Thyroid gland (tissue), 4 donors: ENCODE data around the gene PYCARD. TPM values are rescaled to one million over a fixed set of nuclear protein-coding genes. Genes with fewer than 3 reads are reported as not detected.
A peak's percentile ranks its signal among the peaks of the same experiment; 100 is the strongest.

ENCODE experiments used
- DNase-seq, 2 donors: peaks; one replicate each; pipeline ENCODE4 v3.0.0-alpha.2; 2019
- H3K27ac ChIP-seq, 3 donors: fragments of 200-600 bp; sonication (generic); 1 replicate in 2 of 3; 2 replicates in 1 of 3; pipeline ENCODE4 v1.5.1; 2016 to 2019; ENCODE audit warnings: mild to moderate bottlenecking in 1 of 3, moderate library complexity in 1 of 3
- H3K27me3 ChIP-seq: fragments of 200-600 bp; sonication (generic); one replicate; pipeline ENCODE4 v1.5.1; 2019
- H3K36me3 ChIP-seq, 2 donors: fragments of 200-600 bp; sonication (generic); one replicate each; pipeline ENCODE4 v1.5.1; 2016 to 2019
- H3K4me1 ChIP-seq, 2 donors: fragments of 200-600 bp; sonication (generic); one replicate each; pipeline ENCODE4 v1.5.1; 2017 to 2019
- H3K4me3 ChIP-seq, 3 donors: fragments of 200-600 bp; sonication (generic); replicated peaks in 1 of 3; 1 replicate in 2 of 3; 2 replicates in 1 of 3; pipeline ENCODE4 v1.5.1; 2016; ENCODE audit warnings: mild to moderate bottlenecking in 1 of 3
- H3K9me3 ChIP-seq: fragments of 200-600 bp; sonication (generic); one replicate; pipeline ENCODE4 v1.5.1; 2017
- POLR2A ChIP-seq, 2 donors: fragments of 450-650 bp; IDR thresholded peaks; one replicate each; pipeline ENCODE4 v1.6.1; 2017; ENCODE audit warnings: antibody characterized with exemption in 2 of 2, mild to moderate bottlenecking in 2 of 2, moderate library complexity in 1 of 2
- WGBS, 2 donors: methylation state at CpG; one replicate each; pipeline ENCODE4 v1.1.5; 2017; 5-methylcytosine and 5-hydroxymethylcytosine counted together
- intact Hi-C: fragments of 100-400 bp; cut with DNase I; formaldehyde crosslinking; loops from one replicate; pipeline ENCODE4 v1.15.1; 2023
- total RNA-seq, 4 donors: library from RNA; depleted of rRNA; stranded (reverse); fragments of >200 nt; gene quantifications; one replicate each; pipeline ENCODE4 v1.2.3, GENCODE V29; 2016
- TF ChIP-seq, protein P1 (sequence below), 6 experiments: fragments of 200-600 bp in 3 of 6; fragments of 450-650 bp in 3 of 6; sonication (generic) in 3 of 6; IDR thresholded peaks; one replicate each; pipeline ENCODE4 v1.5.1; 2016 to 2019; ENCODE audit warnings: antibody characterized with exemption in 6 of 6, mild to moderate bottlenecking in 2 of 6, inconsistent platforms in 1 of 6, moderate library complexity in 1 of 6

PYCARD gene
- total RNA-seq, 4 donors from 2014 or later: 4.8 to 21.4 (median 12.4) TPM

DNA sequence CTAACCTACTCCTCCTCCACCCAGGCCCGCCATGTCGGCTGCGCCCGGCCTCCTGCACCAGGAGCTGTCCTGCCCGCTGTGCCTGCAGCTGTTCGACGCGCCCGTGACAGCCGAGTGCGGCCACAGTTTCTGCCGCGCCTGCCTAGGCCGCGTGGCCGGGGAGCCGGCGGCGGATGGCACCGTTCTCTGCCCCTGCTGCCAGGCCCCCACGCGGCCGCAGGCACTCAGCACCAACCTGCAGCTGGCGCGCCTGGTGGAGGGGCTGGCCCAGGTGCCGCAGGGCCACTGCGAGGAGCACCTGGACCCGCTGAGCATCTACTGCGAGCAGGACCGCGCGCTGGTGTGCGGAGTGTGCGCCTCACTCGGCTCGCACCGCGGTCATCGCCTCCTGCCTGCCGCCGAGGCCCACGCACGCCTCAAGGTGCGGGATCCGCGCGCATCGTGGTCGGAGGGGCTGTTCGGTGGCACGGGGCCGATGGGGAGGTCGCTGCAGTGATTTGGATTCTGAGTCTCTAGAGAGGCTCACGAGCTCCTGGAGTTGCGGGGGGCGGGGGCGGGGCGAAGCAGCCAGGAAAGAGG, 12.2 kb upstream of the PYCARD start:
- intact Hi-C loops: no loop called here
- H3K27me3 ChIP-seq: peaks cover 11% of the 10 kb centered on the region
- H3K27ac ChIP-seq: no peak overlapping the region
- DNase-seq: peak in 1 of 2 donors; percentile 11
- H3K4me1 ChIP-seq: peaks cover 21 to 27% of the 10 kb centered on the region in 2 donors
- H3K36me3 ChIP-seq: no peaks in the 10 kb centered on the region
- WGBS, 2 donors: 20% methylated on average over 1 to 4 of the region's 58 CpGs
- TF ChIP-seq, protein P1, sequence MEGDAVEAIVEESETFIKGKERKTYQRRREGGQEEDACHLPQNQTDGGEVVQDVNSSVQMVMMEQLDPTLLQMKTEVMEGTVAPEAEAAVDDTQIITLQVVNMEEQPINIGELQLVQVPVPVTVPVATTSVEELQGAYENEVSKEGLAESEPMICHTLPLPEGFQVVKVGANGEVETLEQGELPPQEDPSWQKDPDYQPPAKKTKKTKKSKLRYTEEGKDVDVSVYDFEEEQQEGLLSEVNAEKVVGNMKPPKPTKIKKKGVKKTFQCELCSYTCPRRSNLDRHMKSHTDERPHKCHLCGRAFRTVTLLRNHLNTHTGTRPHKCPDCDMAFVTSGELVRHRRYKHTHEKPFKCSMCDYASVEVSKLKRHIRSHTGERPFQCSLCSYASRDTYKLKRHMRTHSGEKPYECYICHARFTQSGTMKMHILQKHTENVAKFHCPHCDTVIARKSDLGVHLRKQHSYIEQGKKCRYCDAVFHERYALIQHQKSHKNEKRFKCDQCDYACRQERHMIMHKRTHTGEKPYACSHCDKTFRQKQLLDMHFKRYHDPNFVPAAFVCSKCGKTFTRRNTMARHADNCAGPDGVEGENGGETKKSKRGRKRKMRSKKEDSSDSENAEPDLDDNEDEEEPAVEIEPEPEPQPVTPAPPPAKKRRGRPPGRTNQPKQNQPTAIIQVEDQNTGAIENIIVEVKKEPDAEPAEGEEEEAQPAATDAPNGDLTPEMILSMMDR (IDR thresholded peaks at IDR 0.05): no peak
- no peak for TF ChIP-seq POLR2A (IDR thresholded peaks at IDR 0.05)
- no peaks in the 10 kb centered on the region for H3K9me3 ChIP-seq
- peak overlapping the region in 1 of 3 donors; percentile 25 for H3K4me3 ChIP-seq

DNA sequence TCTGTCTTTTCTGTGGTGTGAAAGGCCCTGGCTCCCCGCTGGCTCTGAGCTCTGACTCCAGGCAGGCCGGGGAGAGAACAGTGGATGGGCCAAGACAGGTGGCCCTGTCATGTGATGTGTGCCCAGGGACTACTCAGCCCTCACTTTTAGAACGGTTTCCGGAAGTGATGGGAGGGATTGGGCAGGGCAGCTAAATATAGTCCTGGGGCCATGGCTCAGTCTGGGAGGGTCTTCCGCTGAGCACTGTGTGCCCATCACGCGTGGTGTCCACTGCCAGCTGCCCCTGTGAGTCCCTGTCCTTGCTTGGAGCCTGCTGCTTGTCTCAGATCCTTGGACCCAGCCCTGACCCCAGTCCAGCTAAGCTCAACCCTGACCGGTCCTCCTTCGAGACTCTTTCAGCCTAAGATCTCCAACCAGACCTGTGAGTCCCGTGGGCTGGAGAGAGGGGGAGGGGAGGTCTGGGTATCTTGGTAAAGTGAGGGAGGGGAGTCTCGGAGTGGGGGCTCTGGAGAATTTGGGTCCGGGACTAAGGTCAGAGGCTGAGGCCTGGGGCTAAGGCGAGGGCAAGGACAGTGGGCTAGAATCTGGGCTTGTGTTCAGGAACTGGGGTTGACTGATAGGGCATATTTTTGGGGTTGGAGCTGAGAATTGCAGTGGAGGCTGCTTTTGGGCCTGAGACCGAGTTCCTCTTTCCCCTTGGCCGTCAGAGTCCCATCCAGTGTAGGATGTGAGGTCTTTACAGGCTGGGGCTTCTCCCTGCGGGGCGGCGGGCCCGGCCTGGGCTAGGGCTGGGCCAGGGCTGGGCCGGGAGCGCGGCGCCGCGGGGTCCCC, 11.5 kb upstream of the PYCARD start, which contains the start of gene TRIM72:
TRIM72 (plus strand) TSS at position 243 of the 831 bp plus-strand sequence. CDS start 620 bp downstream, outside the sequence.
- Histone ChIP-seq H3K4me1 (peaks cover 21 to 27% of the 10 kb centered on the region in 2 donors), H3K27me3 (peaks cover 11% of the 10 kb centered on the region), H3K27ac (no peak within 1 kb of the TSS), H3K36me3 (no peaks in the 10 kb centered on the region), H3K4me3 (peak within 1 kb of the TSS in 1 of 3 donors; percentile 25), H3K9me3 (no peaks in the 10 kb centered on the region)
- 71 to 78% methylated on average over 10 to 16 of the region's 25 CpGs for WGBS, 2 donors
- DNase-seq: no peak
- intact Hi-C loops: no loop called here
- no peak for TF ChIP-seq POLR2A (IDR thresholded peaks at IDR 0.05)
- TF ChIP-seq, protein P1 (IDR thresholded peaks at IDR 0.05): no peak

DNA sequence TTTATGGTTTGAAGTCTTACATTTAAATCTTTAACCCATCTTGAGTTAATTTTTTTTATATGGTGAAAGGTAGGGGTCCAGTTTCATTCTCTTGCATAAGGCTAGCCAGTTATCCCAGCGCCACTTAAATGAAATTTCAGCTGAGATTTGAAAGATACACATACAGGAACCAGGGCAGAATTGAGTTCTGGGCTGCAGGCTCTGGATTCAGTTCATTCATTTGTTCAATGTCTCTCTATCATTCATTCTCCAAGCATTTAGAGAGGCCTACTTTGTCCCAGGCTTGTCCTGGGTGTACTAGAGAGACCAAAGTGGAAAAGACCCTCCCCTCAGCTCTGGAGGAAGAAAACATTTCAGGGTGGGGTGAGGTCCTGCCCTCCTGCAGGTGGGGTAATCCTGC, 10.8 kb upstream of the PYCARD start:
- Histone ChIP-seq H3K36me3 (no peaks in the 10 kb centered on the region), H3K9me3 (no peaks in the 10 kb centered on the region), H3K27ac (no peak overlapping the region), H3K4me3 (no peak overlapping the region), H3K4me1 (peaks cover 21 to 27% of the 10 kb centered on the region in 2 donors), H3K27me3 (peaks cover 11% of the 10 kb centered on the region)
- intact Hi-C loops: no loop called here
- no peak for TF ChIP-seq POLR2A (IDR thresholded peaks at IDR 0.05)
- TF ChIP-seq, protein P1 (IDR thresholded peaks at IDR 0.05): no peak
- 100% methylated on average over 1 of the region's 1 CpG for WGBS, 2 donors
- no peak for DNase-seq

DNA sequence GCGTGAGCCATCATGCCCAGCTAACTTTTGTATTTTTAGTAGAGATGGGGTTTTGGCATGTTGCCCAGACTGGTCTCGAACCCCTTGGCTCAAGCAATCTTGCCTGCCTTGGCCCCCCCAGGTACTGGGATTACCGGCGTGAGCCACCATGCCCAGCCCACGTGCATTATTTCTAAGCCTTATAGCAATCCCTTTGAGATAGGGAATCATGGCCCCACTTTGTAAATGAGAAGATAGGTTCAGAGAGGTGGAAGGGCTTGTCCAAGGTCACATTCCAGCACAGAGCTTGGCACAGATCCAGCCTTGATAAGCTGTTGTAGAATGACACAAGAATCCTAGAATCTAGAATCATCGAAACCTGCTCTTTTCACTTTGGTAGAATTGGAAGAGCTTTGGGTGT, 4.2 kb upstream of the PYCARD start:
- no peak for TF ChIP-seq POLR2A (IDR thresholded peaks at IDR 0.05)
- TF ChIP-seq, protein P1 (IDR thresholded peaks at IDR 0.05): no peak
- Histone ChIP-seq H3K36me3 (no peaks in the 10 kb centered on the region), H3K4me1 (peaks cover 0 to 10% of the 10 kb centered on the region in 2 donors), H3K27me3 (no peaks in the 10 kb centered on the region), H3K4me3 (no peak overlapping the region), H3K27ac (no peak overlapping the region), H3K9me3 (no peaks in the 10 kb centered on the region)
- no peak for DNase-seq
- intact Hi-C loops: no loop called here
- 32 to 47% methylated on average over 6 of the region's 6 CpGs for WGBS, 2 donors
